HepG2 (cell line): ENCODE measurements around the gene MTMR6. TPM values are rescaled to one million over a fixed set of nuclear protein-coding genes. Genes with fewer than 3 reads are reported as not detected.

Experiments used
- ATF4 ChIP-seq, 2 experiments: fragments of 450-650 bp in 1 of 2; sonication (generic) in 1 of 2; formaldehyde crosslinking; IDR thresholded peaks; 2 replicates each; pipeline versions ENCODE4 v1.5.0 to v1.8.0; 2020 to 2022; ENCODE audit warnings: mild to moderate bottlenecking in 1 of 2, missing genetic modification reagents in 1 of 2
- CBX1 ChIP-seq: IDR thresholded peaks from one replicate; pipeline ENCODE4 v1.6.1; 2016; ENCODE audit warnings: antibody characterized with exemption, low read depth
- FOXA3 ChIP-seq: IDR thresholded peaks from 2 replicates; pipeline ENCODE4 v1.6.1; 2016; ENCODE audit warnings: missing genetic modification reagents, missing compliant biosample characterization
- FOXC1 ChIP-seq: sonication (generic); formaldehyde crosslinking; IDR thresholded peaks from 2 replicates; pipeline ENCODE4 v1.8.0; 2022; ENCODE audit warnings: mild to moderate bottlenecking, missing genetic modification reagents, borderline replicate concordance
- FOXK1 ChIP-seq: sonication (generic); formaldehyde crosslinking; IDR thresholded peaks from 2 replicates; pipeline ENCODE4 v1.4.0; 2020; ENCODE audit warnings: low read depth, missing genetic modification reagents, borderline replicate concordance
- MLX ChIP-seq: IDR thresholded peaks from 2 replicates; pipeline ENCODE4 v1.6.1; 2016
- NFATC3 ChIP-seq: sonication (generic); formaldehyde crosslinking; IDR thresholded peaks from 2 replicates; pipeline ENCODE4 v1.5.1; 2020; ENCODE audit warnings: mild to moderate bottlenecking, missing genetic modification reagents
- PHF5A ChIP-seq: IDR thresholded peaks from one replicate; pipeline ENCODE4 v1.6.1; 2018; ENCODE audit warnings: low read depth, missing genetic modification reagents; ENCODE audit not compliant: unreplicated experiment
- POGZ ChIP-seq: sonication (generic); formaldehyde crosslinking; IDR thresholded peaks from 2 replicates; pipeline ENCODE4 v1.4.0; 2020; ENCODE audit warnings: mild to moderate bottlenecking, missing genetic modification reagents
- SP1 ChIP-seq, 2 experiments: fragments of 450-650 bp in 1 of 2; sonication (generic) in 1 of 2; formaldehyde crosslinking in 1 of 2; IDR thresholded peaks; 2 replicates each; pipeline versions ENCODE4 v1.4.0 to v1.6.1; 2016 to 2020; ENCODE audit warnings: missing genetic modification reagents in 1 of 2
- TEAD3 ChIP-seq: optimal IDR thresholded peaks from 2 replicates; pipeline ENCODE3; 2016; ENCODE audit warnings: borderline replicate concordance
- ZBTB26 ChIP-seq: IDR thresholded peaks from 2 replicates; pipeline ENCODE4 v1.6.1; 2016; ENCODE audit warnings: missing compliant biosample characterization, missing genetic modification reagents, borderline replicate concordance
- ZNF12 ChIP-seq: sonication (generic); formaldehyde crosslinking; IDR thresholded peaks from 2 replicates; pipeline ENCODE4 v1.5.0; 2020; ENCODE audit warnings: missing genetic modification reagents
- ZNF20 ChIP-seq: sonication (generic); formaldehyde crosslinking; IDR thresholded peaks from 2 replicates; pipeline ENCODE4 v1.4.0; 2020; ENCODE audit warnings: mild to moderate bottlenecking, moderate library complexity, missing genetic modification reagents
- ZNF225 ChIP-seq: sonication (generic); formaldehyde crosslinking; IDR thresholded peaks from 2 replicates; pipeline ENCODE4 v1.4.0; 2020; ENCODE audit warnings: mild to moderate bottlenecking, missing genetic modification reagents
- ZNF556 ChIP-seq: sonication (generic); formaldehyde crosslinking; IDR thresholded peaks from 2 replicates; pipeline ENCODE4 v1.4.0; 2020; ENCODE audit warnings: mild to moderate bottlenecking, missing genetic modification reagents, borderline replicate concordance
- ZNF660 ChIP-seq: sonication (generic); formaldehyde crosslinking; IDR thresholded peaks from 2 replicates; pipeline ENCODE4 v1.5.1; 2020; ENCODE audit warnings: mild to moderate bottlenecking, low read depth, missing genetic modification reagents, borderline replicate concordance
- ZNF83 ChIP-seq: sonication (generic); formaldehyde crosslinking; IDR thresholded peaks from 2 replicates; pipeline ENCODE4 v1.4.0; 2020; ENCODE audit warnings: missing genetic modification reagents, mild to moderate bottlenecking, borderline replicate concordance
- polyA plus RNA-seq, 8 experiments: library from polyadenylated mRNA; depleted of rRNA in 3 of 8; stranded (reverse) in 7 of 8; unstranded in 1 of 8; fragments of >200 nt; fragmentation: Illumina TruSeq in 4 of 8; extraction: Trizol in 4 of 8; gene quantifications; 2 replicates each; pipeline versions ENCODE4 v1.2.1 to v1.2.3, GENCODE V29; 2011 to 2016; ENCODE audit warnings: low read depth in 4 of 8, missing spikeins in 1 of 8, mixed read lengths in 1 of 8; ENCODE audit not compliant: insufficient read depth in 1 of 8
- total RNA-seq, 5 experiments: library from RNA; depleted of rRNA; stranded (reverse); fragments of >200 nt; fragmentation: Illumina TruSeq; extraction: Trizol; gene quantifications; 2 replicates each; pipeline ENCODE4 v1.2.3, GENCODE V29; 2016; ENCODE audit warnings: low read depth in 1 of 5
- TF ChIP-seq, protein P1 (sequence below): sonication (generic); formaldehyde crosslinking; IDR thresholded peaks from 2 replicates; pipeline ENCODE4 v1.4.0; 2020; ENCODE audit warnings: missing genetic modification reagents
- TF ChIP-seq, protein P2 (sequence below): sonication (generic); formaldehyde crosslinking; IDR thresholded peaks from 2 replicates; pipeline ENCODE4 v1.5.1; 2020; ENCODE audit warnings: missing genetic modification reagents, mild to moderate bottlenecking, borderline replicate concordance
- TF ChIP-seq, protein P3 (sequence below): sonication (generic); formaldehyde crosslinking; IDR thresholded peaks from 2 replicates; pipeline ENCODE4 v1.8.0; 2022; ENCODE audit warnings: missing genetic modification reagents, low read depth, mild to moderate bottlenecking, borderline replicate concordance

The MTMR6 gene
- total and polyA plus RNA-seq, 2 of the 13 experiments (the other 11 are each of a cell fraction or from before 2014, with no cell fraction given): 3.4 to 7.8 TPM

GRCh38 chr13:25301347-25302113 lies 14.2 kb upstream of the MTMR6 start, which contains the start of gene NUP58 (continued):
- peak; percentile 98 for TF ChIP-seq POGZ (CRISPR knock-in tag)
- TF ChIP-seq ATF4 (CRISPR knock-in tag; IDR thresholded peaks at IDR 0.05): peak in 1 of 2 experiments; percentile 81; a peak in 2 of 4 replicates
- peak; percentile 29 for TF ChIP-seq PHF5A (CRISPR knock-in tag)
- peak; percentile 37; the same call in 1 of the 2 replicates for TF ChIP-seq ZNF225
- 0 out of 2 replicates have a peak, but pooled peaks have one; percentile 30 for TF ChIP-seq MLX (CRISPR knock-in tag)
- peak; percentile 72; the same call in 1 of the 2 replicates for TF ChIP-seq FOXC1 (CRISPR knock-in tag)
- 0 out of 2 replicates have a peak, but pooled peaks have one; percentile 31 for TF ChIP-seq ZNF83 (CRISPR knock-in tag)
- TF ChIP-seq ZNF20 (CRISPR knock-in tag): 0 out of 2 replicates have a peak, but pooled peaks have one; percentile 49
- TF ChIP-seq ZNF12 (CRISPR knock-in tag): no peak
- no peak for TF ChIP-seq NFATC3
- TF ChIP-seq TEAD3: peak; percentile 79
- no peak for TF ChIP-seq SP1 (IDR thresholded peaks at IDR 0.05)
- peak; percentile 59 for TF ChIP-seq SP1 (CRISPR knock-in tag; IDR thresholded peaks at IDR 0.05)
- TF ChIP-seq ZBTB26: no peak
- no peak for TF ChIP-seq ZNF660
- TF ChIP-seq ZNF556 (CRISPR knock-in tag): peak; percentile 56; the same call in 1 of the 2 replicates
- TF ChIP-seq CBX1: peak; percentile 41
- TF ChIP-seq, protein P1, sequence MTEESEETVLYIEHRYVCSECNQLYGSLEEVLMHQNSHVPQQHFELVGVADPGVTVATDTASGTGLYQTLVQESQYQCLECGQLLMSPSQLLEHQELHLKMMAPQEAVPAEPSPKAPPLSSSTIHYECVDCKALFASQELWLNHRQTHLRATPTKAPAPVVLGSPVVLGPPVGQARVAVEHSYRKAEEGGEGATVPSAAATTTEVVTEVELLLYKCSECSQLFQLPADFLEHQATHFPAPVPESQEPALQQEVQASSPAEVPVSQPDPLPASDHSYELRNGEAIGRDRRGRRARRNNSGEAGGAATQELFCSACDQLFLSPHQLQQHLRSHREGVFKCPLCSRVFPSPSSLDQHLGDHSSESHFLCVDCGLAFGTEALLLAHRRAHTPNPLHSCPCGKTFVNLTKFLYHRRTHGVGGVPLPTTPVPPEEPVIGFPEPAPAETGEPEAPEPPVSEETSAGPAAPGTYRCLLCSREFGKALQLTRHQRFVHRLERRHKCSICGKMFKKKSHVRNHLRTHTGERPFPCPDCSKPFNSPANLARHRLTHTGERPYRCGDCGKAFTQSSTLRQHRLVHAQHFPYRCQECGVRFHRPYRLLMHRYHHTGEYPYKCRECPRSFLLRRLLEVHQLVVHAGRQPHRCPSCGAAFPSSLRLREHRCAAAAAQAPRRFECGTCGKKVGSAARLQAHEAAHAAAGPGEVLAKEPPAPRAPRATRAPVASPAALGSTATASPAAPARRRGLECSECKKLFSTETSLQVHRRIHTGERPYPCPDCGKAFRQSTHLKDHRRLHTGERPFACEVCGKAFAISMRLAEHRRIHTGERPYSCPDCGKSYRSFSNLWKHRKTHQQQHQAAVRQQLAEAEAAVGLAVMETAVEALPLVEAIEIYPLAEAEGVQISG: peak; percentile 93
- peak; percentile 43; the same call in 1 of the 2 replicates for TF ChIP-seq FOXK1 (CRISPR knock-in tag)
- TF ChIP-seq, protein P2, sequence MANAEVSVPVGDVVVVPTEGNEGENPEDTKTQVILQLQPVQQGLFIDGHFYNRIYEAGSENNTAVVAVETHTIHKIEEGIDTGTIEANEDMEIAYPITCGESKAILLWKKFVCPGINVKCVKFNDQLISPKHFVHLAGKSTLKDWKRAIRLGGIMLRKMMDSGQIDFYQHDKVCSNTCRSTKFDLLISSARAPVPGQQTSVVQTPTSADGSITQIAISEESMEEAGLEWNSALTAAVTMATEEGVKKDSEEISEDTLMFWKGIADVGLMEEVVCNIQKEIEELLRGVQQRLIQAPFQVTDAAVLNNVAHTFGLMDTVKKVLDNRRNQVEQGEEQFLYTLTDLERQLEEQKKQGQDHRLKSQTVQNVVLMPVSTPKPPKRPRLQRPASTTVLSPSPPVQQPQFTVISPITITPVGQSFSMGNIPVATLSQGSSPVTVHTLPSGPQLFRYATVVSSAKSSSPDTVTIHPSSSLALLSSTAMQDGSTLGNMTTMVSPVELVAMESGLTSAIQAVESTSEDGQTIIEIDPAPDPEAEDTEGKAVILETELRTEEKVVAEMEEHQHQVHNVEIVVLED: peak; percentile 99
- TF ChIP-seq, protein P3, sequence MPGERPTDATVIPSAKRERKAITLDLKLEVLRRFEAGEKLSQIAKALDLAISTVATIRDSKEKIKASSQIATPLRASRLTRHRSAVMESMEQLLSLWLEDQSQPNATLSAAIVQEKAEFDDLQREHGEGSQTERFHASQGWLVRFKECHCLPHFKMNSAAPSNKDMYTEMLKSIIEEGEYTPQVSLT (CRISPR knock-in tag): no peak
- TF ChIP-seq FOXA3 (CRISPR knock-in tag): peak; percentile 20; the same call in 1 of the 2 replicates
